Muscle of back (tissue), 13 donors: ENCODE results near the gene TRAPPC6A. TPM values are rescaled to one million over a fixed set of nuclear protein-coding genes. Genes with fewer than 3 reads are reported as not detected.

Source experiments
- DNase-seq, 3 donors: peaks; one replicate each; pipeline versions ENCODE4 v3.0.0 to v3.0.0-alpha.2; 2013
- long read RNA-seq, 9 donors: transcript quantifications; one replicate each; lab custom pipeline, GENCODE V29; 2026
- polyA plus RNA-seq, 10 donors: library from polyadenylated mRNA; unstranded; fragments of 120-200 nt; gene quantifications; one replicate each; pipeline ENCODE4 v1.2.1, GENCODE V29; 2013; ENCODE audit not compliant: insufficient read length in 10 of 10

TRAPPC6A gene
- polyA plus RNA-seq, result 10 to 100 TPM; 15.3 to 28.5 (median 19.5) TPM
- long read RNA-seq, donor 1, transcript TRAPPC6A-205 (5 exons, 514 nt), result minor isoform, 5 of 17 reads
- long read RNA-seq, donor 1, transcript TRAPPC6A-201 (6 exons, 805 nt), result major isoform, 6 of 17 reads
- long read RNA-seq, donor 1, partial matches to known transcripts, result 0 of 17 reads
- long read RNA-seq, donor 1, other reads (novel, unspliced or antisense), result 0 of 17 reads
- long read RNA-seq, donor 2, transcript TRAPPC6A-201 (6 exons, 805 nt), result major isoform, 5 of 15 reads
- long read RNA-seq, donor 2, transcript TRAPPC6A-205 (5 exons, 514 nt), result major isoform, 5 of 15 reads
- long read RNA-seq, donor 2, partial matches to known transcripts, result 0 of 15 reads
- long read RNA-seq, donor 2, other reads (novel, unspliced or antisense), result 0 of 15 reads
- long read RNA-seq, donor 3, result 0 reads
- long read RNA-seq, donor 4, partial matches to known transcripts, result 0 of 9 reads
- long read RNA-seq, donor 4, other reads (novel, unspliced or antisense), result 0 of 9 reads
- long read RNA-seq, donor 5, transcript TRAPPC6A-201 (6 exons, 805 nt), result major isoform, 5 of 16 reads
- long read RNA-seq, donor 5, partial matches to known transcripts, result 0 of 16 reads
- long read RNA-seq, donor 5, other reads (novel, unspliced or antisense), result 0 of 16 reads
- long read RNA-seq, donor 6, transcript TRAPPC6A-202 (6 exons, 758 nt), result major isoform, 7 of 16 reads
- long read RNA-seq, donor 6, partial matches to known transcripts, result 0 of 16 reads
- long read RNA-seq, donor 6, other reads (novel, unspliced or antisense), result 0 of 16 reads
- long read RNA-seq, donor 7, transcript TRAPPC6A-202 (6 exons, 758 nt), result major isoform, 5 of 11 reads
- long read RNA-seq, donor 7, partial matches to known transcripts, result 0 of 11 reads
- long read RNA-seq, donor 7, other reads (novel, unspliced or antisense), result 0 of 11 reads
- long read RNA-seq, donor 8, transcript TRAPPC6A-201 (6 exons, 805 nt), result major isoform, 6 of 14 reads
- long read RNA-seq, donor 8, partial matches to known transcripts, result 0 of 14 reads
- long read RNA-seq, donor 8, other reads (novel, unspliced or antisense), result 0 of 14 reads
- long read RNA-seq, donor 9, partial matches to known transcripts, result 0 of 2 reads
- long read RNA-seq, donor 9, other reads (novel, unspliced or antisense), result 0 of 2 reads

- DNase-seq, result no peak
Observed at GRCh38 chr19:45177817-45178261, at the start of gene TRAPPC6A. Gene TRAPPC6A (minus strand): TSS chr19:45178237. CDS start chr19:45178218, 19 bp downstream.

- DNase-seq, result no peak
Observed at GRCh38 chr19:45224645-45225044, 46.6 kb upstream of the TRAPPC6A start.

GRCh38 chr19:45223879-45224278 lies 45.8 kb upstream of the TRAPPC6A start:
- no peak for DNase-seq

GRCh38 chr19:45222724-45223123 lies 44.7 kb upstream of the TRAPPC6A start:
- no peak for DNase-seq

- no peak for DNase-seq
Observed at GRCh38 chr19:45218911-45219743, 41.1 kb upstream of the TRAPPC6A start.

GRCh38 chr19:45218426-45218825 lies 40.4 kb upstream of the TRAPPC6A start:
- DNase-seq, result no peak

GRCh38 chr19:45217957-45218334 lies 39.9 kb upstream of the TRAPPC6A start:
- no peak for DNase-seq

- peak in 1 of 3 donors; percentile 29 for DNase-seq
Observed at GRCh38 chr19:45217193-45217956, 39.3 kb upstream of the TRAPPC6A start.

GRCh38 chr19:45216667-45217066 lies 38.6 kb upstream of the TRAPPC6A start:
- peak in 1 of 3 donors; percentile 33 for DNase-seq

- DNase-seq, result peak in 1 of 3 donors; percentile 16
Observed at GRCh38 chr19:45215391-45216191, 37.6 kb upstream of the TRAPPC6A start.

- DNase-seq, result no peak
Observed at GRCh38 chr19:45213031-45213430, 35.0 kb upstream of the TRAPPC6A start.

GRCh38 chr19:45211751-45212381 lies 33.8 kb upstream of the TRAPPC6A start:
- DNase-seq, result peak in 1 of 3 donors; percentile 20

GRCh38 chr19:45206328-45206727 lies 28.3 kb upstream of the TRAPPC6A start:
- no peak for DNase-seq

GRCh38 chr19:45205810-45206209 lies 27.8 kb upstream of the TRAPPC6A start:
- no peak for DNase-seq

- DNase-seq, result no peak
Observed at GRCh38 chr19:45202637-45203036, 24.6 kb upstream of the TRAPPC6A start.

GRCh38 chr19:45200568-45200967 lies 22.5 kb upstream of the TRAPPC6A start:
- peak in 1 of 3 donors; percentile 59 for DNase-seq

- DNase-seq, result no peak
Observed at GRCh38 chr19:45195764-45196163, 17.7 kb upstream of the TRAPPC6A start.

GRCh38 chr19:45191375-45191774 lies 13.3 kb upstream of the TRAPPC6A start:
- no peak for DNase-seq

- DNase-seq, result no peak
Observed at GRCh38 chr19:45189971-45190370, 11.9 kb upstream of the TRAPPC6A start.
